HG03196 (cell line): Measurements from ENCODE around the gene GIPC2.
"Not testable (repeated sequence)": the region's sequence is repeated elsewhere in the genome, so short reads cannot be mapped to it uniquely, and the experiment has no call there.

Experiments used
- ATAC-seq: cut with Tn5 transposase; IDR thresholded peaks from one replicate; pipeline ENCODE4 v1.9.1; 2021; ENCODE audit not compliant: unreplicated experiment

GIPC2 gene

GRCh38 chr1:78036450-78036849, 9.3 kb upstream of the GIPC2 start:
- no peak for ATAC-seq

DNA sequence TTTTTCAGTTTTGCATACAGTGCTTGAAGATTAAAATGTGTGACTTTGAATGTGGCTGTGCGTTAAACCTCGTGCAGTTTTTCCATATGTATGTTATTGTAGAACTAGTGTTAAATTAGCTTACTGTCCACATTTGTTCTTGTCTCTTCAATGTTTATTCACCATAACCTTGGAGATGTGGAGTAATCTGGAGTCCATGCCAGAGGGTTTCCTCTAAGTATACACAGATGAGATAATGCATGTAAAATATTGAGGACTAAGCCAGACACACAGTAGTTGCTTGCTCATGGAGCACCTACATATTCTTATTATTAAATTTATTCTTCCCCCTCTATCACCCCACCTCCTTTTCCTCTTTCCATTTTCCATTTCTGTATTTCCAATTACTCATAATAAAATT, 7.7 kb upstream of the GIPC2 start:
- ATAC-seq, result no peak

DNA sequence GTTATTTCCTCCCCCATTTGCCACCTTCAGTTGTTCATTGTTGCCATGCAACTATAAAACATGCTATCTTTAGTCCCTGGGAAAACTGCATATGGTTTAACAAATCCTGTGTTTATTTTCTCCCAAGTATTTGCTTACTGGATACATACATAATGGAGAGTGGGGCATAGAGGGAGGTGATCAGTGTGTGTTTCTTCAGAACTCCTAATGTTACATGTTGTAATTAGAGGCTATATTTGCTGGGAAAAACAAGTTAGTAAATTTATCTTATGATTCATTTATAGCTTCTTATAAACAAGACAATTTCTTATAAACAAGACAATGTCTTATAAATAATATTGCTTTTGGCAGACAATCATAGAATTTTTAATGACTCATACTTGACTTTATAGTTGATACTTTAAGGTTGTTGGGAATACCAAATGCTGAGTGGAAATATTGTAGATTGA, 7.3 kb upstream of the GIPC2 start:
- no peak for ATAC-seq

DNA sequence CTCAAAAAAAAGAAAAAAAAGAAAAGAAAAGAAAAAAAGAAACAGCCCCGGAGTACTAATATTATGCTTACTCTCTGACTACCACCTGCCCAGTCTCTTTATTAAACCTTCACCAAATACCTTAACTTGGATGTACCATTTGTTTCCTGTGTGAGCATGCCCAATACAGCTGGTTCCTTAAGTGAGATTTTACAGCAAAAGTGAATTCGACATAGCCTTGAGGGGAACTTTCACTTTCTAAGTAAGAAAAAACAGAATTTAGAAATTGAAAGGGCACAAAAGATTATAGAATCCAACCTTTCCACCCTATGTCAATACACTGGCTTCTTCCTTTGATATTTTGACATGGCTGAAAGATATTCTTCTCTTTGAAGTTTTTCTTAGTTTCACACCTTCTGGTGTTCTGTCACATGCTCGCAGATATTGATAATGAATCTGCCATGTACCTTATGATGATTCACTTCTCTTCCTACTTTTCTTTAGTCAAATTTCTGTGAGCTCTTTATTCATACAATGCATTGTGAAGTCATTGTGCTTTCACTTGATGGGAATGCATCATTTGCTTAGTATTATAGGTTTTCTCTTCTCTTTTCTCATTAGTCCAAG, 5.2 kb upstream of the GIPC2 start:
- ATAC-seq, result no peak

- no peak for ATAC-seq
Measured at GRCh38 chr1:78043436-78043835, 2.3 kb upstream of the GIPC2 start.

DNA sequence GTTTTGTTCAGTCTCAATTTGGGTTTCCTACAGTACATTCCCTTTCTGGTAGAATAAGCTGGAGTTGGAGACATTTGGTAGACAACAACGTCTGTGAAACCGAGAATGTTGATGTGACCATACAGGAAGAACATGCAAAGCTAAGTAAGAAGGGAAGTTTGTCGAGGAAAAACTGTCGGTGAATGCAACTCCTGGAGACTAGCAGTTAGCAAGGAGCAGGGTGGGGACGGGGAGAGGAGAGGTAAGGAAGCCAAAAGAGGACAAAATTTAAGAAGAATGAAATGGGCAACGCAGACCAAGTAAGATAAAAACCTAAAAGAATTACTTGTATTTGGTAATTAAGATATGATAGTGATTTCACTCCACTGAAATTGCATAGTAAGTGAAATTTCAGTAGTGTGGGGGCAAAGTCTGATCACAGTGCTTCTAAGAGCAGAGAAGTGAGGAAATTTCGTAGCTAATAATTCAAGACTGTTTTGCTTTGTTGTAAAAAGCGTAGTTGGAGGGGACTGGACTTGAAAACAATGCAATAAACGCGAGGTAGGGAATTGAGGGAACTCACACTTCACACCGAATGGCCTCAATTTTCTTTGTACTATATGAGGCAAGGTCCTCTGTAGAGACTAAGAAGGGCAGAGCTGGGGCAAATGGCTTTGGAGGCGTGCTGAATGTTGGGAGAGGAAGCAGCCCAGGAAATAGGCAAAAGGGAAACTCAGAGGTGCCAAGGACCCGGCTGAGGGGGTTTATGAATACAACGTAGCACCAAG, 787 bp upstream of the GIPC2 start:
- no peak for ATAC-seq

GRCh38 chr1:78045563-78045925, 222 bp upstream of the GIPC2 start:
- no peak for ATAC-seq

DNA sequence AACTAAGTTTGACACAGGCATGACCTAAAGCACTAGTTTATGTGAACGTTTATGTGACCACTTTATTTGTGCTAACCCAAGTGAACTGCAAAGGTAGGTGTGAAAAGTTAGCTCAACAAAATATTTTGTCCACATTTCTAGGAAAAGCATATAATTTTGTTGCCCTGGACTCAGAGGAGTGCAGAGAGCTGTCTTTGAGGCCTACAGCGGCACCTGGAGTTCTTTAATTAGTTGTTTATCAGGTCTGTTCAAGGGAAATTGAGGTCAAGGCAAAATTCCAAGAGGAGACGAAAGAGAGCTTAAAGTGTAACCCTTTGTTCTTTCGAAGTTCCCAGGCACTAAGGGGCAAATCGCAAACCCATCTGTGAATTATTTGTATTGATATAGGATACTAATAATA, 1.3 kb downstream of the GIPC2 start:
- no peak for ATAC-seq

- ATAC-seq, result no peak
Measured at GRCh38 chr1:78047631-78048030, 1.9 kb downstream of the GIPC2 start.

DNA sequence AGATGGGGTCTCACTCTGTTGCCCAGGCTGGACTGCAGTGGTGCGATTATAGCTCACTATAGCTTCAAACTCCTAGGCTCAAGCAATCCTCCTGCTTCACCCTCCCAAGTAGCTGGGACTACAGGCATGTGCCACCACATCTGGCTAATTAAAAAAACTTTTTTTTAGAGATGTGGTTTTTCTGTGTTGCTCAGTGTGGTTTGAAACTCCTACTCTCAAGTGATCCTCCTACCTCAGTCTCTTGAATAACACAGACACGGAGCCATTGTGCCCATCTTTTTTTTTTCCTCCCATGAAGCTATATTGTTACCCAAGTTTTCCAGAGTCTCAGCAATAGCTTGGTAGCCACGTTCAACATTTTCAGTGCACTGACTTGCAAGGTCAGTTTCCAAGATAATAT, 2.7 kb downstream of the GIPC2 start:
- ATAC-seq, result no peak

DNA sequence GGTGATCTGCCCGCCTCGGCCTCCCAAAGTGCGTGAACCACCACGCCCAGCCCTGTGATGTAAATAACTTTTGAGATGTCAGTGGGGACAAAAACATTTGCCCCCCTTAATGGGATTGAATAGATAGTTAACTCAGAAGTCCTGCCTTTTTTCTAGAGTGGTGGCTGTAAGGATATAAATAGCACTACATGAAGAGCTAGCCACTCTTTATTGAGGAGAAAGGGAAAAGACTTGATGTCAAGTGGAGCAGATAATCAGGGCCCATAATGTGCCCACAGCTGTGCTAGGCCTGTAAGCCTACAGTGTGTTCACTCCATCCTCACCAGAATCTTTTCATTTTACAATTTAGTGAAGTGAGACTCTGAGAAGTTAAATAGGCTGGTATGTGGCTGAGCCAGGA, 3.6 kb downstream of the GIPC2 start:
- no peak for ATAC-seq

DNA sequence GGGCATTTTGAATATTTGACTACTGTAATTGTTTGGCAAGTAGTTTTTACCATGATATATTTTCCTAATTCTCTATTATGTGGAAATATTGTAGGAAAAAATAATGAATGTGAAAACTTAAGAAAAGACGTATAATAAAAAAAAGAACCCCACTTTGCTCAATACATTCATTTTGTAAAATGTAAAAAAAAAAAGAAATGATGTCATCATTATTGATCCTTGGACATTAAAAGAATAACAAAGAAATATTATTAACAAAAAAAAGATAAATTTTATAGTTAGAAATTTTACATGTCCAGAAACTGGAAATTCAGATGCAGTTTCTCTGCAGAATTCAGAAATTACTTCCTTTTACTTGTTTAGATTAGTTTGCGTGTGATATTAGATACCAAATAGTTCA, 5.2 kb downstream of the GIPC2 start:
- ATAC-seq, result no peak

DNA sequence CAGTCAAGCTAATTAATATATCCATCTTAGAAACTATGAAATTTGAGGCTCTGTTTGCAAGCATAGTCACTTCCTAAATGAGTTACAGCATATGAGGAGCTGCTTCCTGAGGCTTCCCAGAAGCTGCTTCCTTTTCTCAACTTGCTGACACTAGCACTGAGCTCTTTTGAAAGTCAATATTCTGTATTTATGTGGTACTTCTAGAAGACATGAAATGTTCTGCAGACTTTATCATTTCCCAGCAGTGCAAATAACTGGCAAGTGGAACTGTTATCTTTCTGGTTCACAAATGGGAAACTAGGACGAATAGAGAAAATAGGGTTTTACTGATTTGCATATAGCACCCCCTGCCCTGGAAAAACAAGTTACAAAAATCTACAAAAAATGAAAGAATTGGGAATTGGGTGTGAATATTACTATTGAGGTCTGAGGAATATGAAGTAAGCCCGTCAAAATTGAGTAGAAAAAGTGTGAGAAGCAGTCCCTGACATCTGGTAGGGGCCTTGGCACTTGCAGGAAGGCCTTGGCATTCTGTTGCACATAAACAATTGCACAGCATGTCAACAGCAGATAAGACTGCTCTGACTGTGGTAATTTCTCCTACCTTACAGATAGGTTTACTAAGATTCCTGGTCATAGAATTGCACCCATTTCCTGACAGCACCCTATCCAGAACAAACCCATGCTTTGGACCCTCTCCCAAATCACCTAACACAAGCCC, 7.1 kb downstream of the GIPC2 start:
- ATAC-seq, result no peak

DNA sequence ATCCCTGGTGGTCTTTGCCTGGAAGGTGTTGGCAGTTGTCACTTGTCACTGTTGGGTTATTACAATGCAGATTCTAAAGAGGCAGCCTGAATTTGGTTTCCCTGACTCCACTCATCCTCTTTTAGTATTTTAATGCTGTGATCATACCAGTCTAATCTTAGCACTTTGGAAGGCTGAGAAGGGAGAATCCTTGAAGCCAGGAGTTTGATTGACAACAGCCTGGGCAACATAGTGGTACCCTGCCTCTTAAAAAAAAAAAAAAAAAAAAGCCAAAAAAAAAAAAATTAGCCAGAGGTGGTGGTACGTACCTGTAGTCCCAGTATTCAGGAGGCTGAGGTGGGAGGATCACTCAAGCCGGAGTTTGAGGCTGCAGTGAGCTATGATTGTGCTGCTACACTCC, 7.7 kb downstream of the GIPC2 start:
- no peak for ATAC-seq

DNA sequence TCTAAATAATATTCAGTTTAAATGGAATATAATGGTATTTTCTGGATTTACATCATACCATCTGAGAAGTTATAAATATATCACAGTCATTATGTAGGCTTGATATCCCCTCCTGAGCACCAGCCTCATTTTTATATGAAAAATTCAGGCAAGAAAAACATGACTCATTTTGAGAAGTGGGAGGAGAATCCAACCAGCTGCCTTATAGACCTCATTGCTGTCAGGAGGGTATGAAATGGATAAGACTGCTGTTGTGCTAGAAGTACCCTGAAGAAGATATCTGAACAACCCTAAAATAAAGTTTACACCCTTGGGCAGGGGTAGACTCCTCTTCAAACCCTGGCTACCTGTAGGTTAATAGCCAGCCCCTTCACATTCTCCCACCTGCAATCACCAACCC, 8.8 kb downstream of the GIPC2 start:
- no peak for ATAC-seq

- no peak for ATAC-seq
Measured at GRCh38 chr1:78054972-78055371, 9.2 kb downstream of the GIPC2 start.

DNA sequence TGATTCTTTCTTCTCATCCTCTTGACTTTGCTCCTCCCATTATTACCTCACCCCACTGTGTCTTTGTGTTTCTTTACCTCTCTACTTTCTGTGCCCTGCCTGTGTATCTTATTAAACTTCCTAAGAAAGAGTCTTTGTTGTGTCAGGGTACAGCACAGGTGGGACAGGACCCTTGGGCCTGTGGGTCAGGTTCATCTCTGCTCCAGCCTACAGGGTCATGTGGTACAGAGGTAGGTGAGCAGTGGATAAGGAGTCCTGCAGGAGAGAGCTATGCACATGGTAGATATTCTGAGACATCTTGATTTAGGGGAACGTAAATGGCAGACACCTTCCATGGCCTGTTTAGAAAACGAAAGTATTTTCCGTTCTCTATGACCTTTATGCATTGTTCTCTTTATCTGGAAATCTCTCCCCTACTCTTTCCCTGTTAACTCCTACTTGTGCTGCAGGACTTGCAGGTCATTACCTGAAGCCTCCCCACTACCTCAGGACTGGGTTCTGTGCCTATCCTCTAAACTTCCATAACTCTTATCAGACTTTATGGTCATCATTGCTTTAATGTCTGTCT, 9.9 kb downstream of the GIPC2 start:
- ATAC-seq, result no peak

GRCh38 chr1:78058670-78059069, 12.9 kb downstream of the GIPC2 start:
- ATAC-seq, result no peak

- peak; percentile 68 for ATAC-seq
Measured at GRCh38 chr1:78060857-78061563, 15.2 kb downstream of the GIPC2 start.

DNA sequence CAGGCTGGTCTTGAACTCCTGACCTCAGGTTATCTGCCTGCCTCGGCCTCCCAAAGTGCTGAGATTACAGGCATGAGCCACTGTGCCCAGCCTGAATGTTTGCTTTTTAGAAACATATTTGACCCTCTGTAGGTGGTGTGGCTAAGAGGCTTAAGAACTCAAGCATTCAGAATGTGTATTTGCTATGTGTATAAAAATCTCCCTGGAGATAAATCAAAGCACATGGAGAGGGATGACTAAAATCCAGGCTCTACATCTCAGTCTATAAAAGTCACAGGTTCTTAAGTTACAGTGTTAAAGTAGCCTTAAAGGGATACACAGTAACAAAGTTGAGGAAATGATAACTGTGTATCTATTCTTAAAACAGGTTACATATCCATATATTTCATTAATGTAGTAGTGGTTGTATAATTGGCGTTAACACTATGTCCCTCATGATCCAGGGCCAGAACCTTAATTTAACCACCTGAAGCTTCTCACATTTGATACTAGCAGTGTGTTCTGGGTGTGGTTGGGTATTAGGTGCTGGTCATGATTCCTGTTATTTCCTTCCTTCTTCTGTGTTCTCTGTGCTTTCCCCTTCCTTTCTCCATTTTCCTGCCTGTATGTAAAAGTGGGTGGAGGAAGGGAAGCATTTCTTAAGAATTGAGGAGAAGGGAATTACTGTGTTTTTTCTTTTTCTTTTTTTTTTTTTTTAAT, 16.2 kb downstream of the GIPC2 start:
- ATAC-seq, result no peak

DNA sequence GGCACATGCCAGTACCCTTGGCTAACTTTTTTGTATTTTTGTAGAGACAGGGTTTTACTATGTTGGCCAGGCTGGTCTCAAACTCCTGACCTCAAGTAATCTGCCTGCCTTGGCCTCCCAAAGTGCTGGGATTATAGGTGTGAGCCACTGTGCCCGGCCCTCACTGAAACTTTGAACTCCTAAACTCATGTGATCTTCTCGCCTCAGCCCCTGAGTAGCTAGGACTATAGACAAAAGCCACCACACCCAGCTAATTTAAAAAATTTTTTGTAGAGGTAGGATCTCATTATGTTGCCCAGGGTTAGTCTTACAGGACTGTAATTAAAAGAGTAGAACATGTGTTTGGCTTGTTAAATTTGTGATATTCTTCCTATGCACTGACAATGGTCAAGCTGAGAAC, 19.1 kb downstream of the GIPC2 start:
- not testable (repeated sequence) for ATAC-seq
